Small intestine (tissue), 7 donors: ENCODE measurements around the gene KCNJ6. TPM values are rescaled to one million over a fixed set of nuclear protein-coding genes. Genes with fewer than 3 reads are reported as not detected.
A peak's percentile ranks its signal among the peaks of the same experiment; 100 is the strongest.
"Not testable (repeated sequence)": the region's sequence is repeated elsewhere in the genome, so short reads cannot be mapped to it uniquely, and the experiment has no call there.

Experiments used
- DNase-seq, 2 donors: peaks; one replicate each; pipeline versions ENCODE4 v3.0.0 to v3.0.0-alpha.2; 2013
- FAIRE-seq: peaks from 2 replicates; lab custom pipeline; 2012; peaks lifted over from hg19 to GRCh38; lab: Jason Lieb, UNC
- H3K27ac ChIP-seq, 3 donors: one replicate each; pipeline ENCODE4 v1.5.1; 2013; ENCODE audit warnings: low read length in 2 of 3, mild to moderate bottlenecking in 2 of 3, control low read depth in 1 of 3, inconsistent platforms in 1 of 3, low read depth in 1 of 3, moderate library complexity in 1 of 3
- H3K27me3 ChIP-seq, 3 donors: one replicate each; pipeline ENCODE4 v1.6.1; 2013; ENCODE audit warnings: low read length in 3 of 3, inconsistent platforms in 1 of 3; ENCODE audit not compliant: control insufficient read depth in 3 of 3, insufficient read depth in 3 of 3
- H3K36me3 ChIP-seq, 3 donors: one replicate each; pipeline ENCODE4 v1.6.1; 2013; ENCODE audit warnings: low read length in 3 of 3, inconsistent platforms in 1 of 3, low read depth in 1 of 3, mild to moderate bottlenecking in 1 of 3, moderate library complexity in 1 of 3; ENCODE audit not compliant: control insufficient read depth in 3 of 3, insufficient read depth in 2 of 3
- H3K4me1 ChIP-seq, 3 donors: one replicate each; pipeline ENCODE4 v1.6.1; 2013; ENCODE audit warnings: low read length in 2 of 3, inconsistent platforms in 1 of 3, low read depth in 1 of 3, mild to moderate bottlenecking in 1 of 3, moderate library complexity in 1 of 3; ENCODE audit not compliant: control insufficient read depth in 3 of 3, insufficient read depth in 2 of 3
- H3K4me3 ChIP-seq, 3 donors: one replicate each; pipeline ENCODE4 v1.5.1; 2013; ENCODE audit warnings: low read length in 3 of 3, control low read depth in 1 of 3, inconsistent platforms in 1 of 3, low read depth in 1 of 3, mild to moderate bottlenecking in 1 of 3, moderate library complexity in 1 of 3
- H3K9me3 ChIP-seq, 2 donors: one replicate each; pipeline ENCODE4 v1.6.1; 2013; ENCODE audit warnings: low read depth in 1 of 2, low read length in 1 of 2; ENCODE audit not compliant: control insufficient read depth in 2 of 2, insufficient read depth in 1 of 2
- WGBS, 3 donors: extraction: QIAGEN DNeasy Blood & Tissue Kit; methylation state at CpG; one replicate each; pipeline ENCODE4 v1.1.7; 2013; 5-methylcytosine and 5-hydroxymethylcytosine counted together
- polyA plus RNA-seq, 4 donors: library from polyadenylated mRNA; stranded (reverse) in 3 of 4; unstranded in 1 of 4; fragments of 200-250 nt in 3 of 4; fragments of 120-200 nt in 1 of 4; gene quantifications; one replicate each; pipeline versions ENCODE4 v1.2.1 to v1.2.3, GENCODE V29; 2013
- donor health status: healthy with polysubstance abuse.
- donor health status: control.
- donor health status: control.
- donor health status: Bipolar disorder and iron deficiency.
- donor health status: healthy.

The KCNJ6 gene
- polyA plus RNA-seq, 4 donors = under 0.01 to 0.24 (median 0.03) TPM; not detected in 1

DNA sequence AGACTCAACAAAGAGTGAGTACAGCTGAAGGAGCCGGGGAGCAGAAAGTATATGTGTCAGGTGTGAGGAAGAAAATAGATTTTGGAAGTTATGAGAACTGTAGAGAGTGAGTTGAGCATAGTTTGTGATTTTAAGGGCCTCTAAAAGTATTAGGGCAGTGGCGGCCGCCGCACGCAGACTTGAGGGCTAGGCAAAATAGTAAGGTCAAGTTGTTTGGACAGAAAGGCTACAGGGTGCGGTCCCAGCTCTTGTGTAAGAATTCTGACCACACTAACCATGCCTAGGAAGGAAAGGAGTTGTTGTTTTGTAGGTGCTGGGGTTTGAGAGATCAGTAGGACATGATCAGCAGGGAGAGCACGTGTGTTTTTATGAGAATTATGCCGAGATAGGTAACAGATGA is 327.6 kb downstream of the KCNJ6 start:
- DNase-seq, H3K4me3 ChIP-seq, H3K36me3 ChIP-seq, H3K27ac ChIP-seq, H3K4me1 ChIP-seq, H3K9me3 ChIP-seq, H3K27me3 ChIP-seq, FAIRE-seq: not testable (repeated sequence)
- 87 to 91% (median 90%) methylated on average over 7 to 8 of the region's 8 CpGs for WGBS, 3 donors

DNA sequence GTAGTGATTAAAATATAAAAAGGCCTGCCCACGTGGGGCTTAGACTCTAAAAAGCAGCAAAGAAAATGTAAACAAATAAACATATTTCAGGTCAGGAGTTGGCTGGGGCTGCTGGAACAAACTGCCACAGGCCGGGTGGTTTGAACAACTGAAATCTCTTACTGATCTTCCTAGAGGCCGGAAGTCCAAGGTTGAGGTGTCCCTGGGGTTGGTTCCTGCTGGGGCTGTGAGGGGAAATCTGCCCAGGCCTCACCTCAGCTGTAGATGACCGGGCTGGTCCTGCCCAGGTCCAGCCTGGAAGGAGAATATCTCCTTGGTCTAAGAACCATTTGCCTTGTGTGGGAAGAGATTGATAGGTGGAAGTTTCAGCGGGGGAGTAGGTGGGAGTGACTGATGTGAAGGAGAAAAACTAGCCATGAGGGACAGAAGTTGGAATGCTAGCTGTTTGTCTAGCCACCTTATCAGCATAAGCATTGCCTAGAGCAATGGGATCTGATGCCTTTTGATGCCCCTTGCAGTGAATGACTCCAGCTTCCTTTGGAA is 328.6 kb downstream of the KCNJ6 start:
- FAIRE-seq (no peak), DNase-seq (no peak)
- Histone ChIP-seq H3K27ac (no peak overlapping the region), H3K4me3 (no peak overlapping the region), H3K4me1 (no peaks in the 10 kb centered on the region), H3K27me3 (no peaks in the 10 kb centered on the region), H3K9me3 (no peaks in the 10 kb centered on the region), H3K36me3 (no peaks in the 10 kb centered on the region)
- 62 to 75% (median 66%) methylated on average over 5 of the region's 5 CpGs for WGBS, 3 donors

DNA sequence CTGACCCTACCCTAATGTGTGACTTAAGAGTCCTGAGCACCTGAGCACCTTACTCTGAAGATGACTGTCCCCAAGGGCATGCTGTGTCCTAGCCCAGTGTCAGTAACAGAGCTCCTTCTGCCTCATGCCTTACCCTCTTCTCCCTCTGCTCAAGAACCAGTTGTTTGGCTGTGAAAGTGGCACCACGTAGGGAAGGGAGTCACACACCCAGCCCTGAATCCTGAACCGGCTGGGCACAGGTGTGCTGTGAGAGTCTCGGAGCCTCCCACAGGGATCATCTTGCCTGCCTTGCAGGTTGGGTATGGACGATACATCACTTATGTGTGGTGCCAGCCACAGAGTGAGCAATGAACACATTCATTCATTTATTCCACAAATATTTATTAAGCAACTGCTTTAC is 329.1 kb downstream of the KCNJ6 start:
- Histone ChIP-seq H3K27ac (no peak overlapping the region), H3K4me1 (no peaks in the 10 kb centered on the region), H3K4me3 (no peak overlapping the region), H3K9me3 (no peaks in the 10 kb centered on the region), H3K36me3 (no peaks in the 10 kb centered on the region), H3K27me3 (no peaks in the 10 kb centered on the region)
- FAIRE-seq = no peak
- WGBS, 3 donors = 93 to 94% (median 94%) methylated on average over 4 of the region's 4 CpGs
- DNase-seq = no peak

DNA sequence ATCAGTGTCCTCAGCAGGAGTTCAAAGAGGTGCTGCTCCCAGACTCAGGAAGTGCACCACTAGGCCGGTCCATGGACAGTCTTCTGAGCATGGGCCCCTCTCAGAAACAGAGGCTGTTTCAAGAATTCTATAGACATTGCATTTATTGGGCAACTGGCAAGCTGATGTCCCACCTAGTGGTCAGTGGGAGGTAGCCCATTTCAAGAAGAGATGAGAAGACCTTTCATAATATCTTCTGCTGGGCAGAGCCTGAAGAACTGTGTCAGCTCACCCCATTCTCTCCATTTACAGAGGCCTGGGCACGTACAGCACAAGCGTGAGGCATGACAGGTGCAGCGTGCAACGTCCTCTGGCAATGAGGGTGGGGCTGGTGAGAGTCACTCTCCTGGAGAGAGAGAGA is 333.7 kb downstream of the KCNJ6 start:
- Histone ChIP-seq H3K9me3 (peaks cover 0 to 8% of the 10 kb centered on the region in 2 donors), H3K27ac (no peak overlapping the region), H3K27me3 (no peaks in the 10 kb centered on the region), H3K4me3 (no peak overlapping the region), H3K36me3 (no peaks in the 10 kb centered on the region), H3K4me1 (no peaks in the 10 kb centered on the region)
- no peak for FAIRE-seq
- DNase-seq = peak; percentile 23 to 46
- WGBS, 3 donors = 27 to 43% (median 41%) methylated on average over 5 of the region's 5 CpGs

DNA sequence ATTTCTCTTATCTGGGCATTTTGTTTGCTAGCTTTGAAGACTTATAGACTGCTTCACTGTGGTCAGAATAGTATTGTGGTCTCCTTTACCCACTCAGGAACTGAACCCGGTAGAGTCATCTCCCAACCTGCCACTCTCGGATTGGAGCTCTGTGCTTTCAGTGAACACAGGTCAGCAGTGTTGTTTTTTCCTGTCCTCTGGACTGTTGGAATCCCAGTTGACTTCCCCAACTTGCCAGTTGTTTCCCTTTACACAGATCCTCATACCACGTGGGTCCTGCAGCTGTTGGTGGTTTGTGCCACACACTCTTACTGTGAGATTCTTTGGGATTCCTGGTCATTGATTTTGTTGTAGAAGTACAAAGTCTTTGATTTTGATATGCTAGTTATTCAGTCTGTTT is 335.6 kb downstream of the KCNJ6 start:
- H3K9me3 ChIP-seq = peaks cover 0 to 10% of the 10 kb centered on the region in 2 donors
- WGBS, 3 donors = 27 to 40% (median 40%) methylated on average over 3 of the region's 3 CpGs
- H3K27ac ChIP-seq = no peak overlapping the region
- DNase-seq (no peak), FAIRE-seq (no peak)
- no peaks in the 10 kb centered on the region for H3K27me3 ChIP-seq
- H3K4me1 ChIP-seq = no peaks in the 10 kb centered on the region
- no peaks in the 10 kb centered on the region for H3K36me3 ChIP-seq
- no peak overlapping the region for H3K4me3 ChIP-seq

DNA sequence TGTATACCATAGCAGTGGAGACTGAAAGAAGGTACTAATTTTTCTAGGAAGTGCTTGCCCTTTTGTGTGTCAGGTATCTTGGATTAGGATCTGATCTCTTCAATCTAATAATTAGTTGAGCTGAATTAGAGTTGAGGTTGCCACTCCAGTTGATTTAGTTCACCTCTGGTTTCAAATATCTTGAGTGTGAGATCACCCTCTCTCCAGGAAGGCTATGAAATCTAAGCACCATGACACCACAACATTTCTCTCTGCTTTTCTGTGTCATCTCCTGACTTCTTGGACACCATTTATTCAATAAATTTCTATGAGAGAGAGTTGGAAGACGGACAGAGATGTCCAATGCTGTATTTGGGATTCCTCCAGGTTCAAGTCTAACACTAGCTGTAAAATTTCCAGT is 336.9 kb downstream of the KCNJ6 start:
- 67 to 77% (median 72%) methylated on average over 1 of the region's 1 CpG for WGBS, 3 donors

DNA sequence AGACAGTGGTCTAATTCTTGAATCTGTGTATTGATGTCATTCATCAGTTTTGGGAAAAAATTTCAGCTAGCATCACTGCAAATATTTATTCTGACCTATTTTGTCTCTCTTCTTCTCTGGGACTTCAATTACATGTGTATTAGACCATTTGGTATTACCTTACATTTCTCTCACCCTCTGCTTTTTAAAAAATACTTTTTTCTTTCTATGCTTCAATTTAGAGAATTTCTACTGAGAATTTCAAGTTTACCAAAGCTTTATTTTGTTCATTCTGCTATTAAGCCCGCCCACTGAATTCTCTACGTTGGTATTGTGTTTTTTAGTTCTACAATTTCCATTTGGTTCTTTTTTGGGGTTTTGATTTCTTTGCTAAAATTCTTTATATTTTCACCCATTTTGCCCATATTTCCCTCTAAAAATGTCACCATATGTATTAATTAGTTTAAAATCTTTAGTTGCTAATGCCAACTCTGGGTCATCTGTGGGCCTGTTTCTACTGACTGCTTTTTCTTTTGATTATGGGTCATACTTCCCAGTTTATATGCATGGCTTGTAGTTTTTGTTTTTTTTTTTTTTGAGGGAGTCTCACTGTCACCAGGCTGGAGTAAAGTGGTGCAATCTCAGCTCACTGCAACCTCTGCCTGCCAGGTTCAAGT is 337.7 kb downstream of the KCNJ6 start:
- Histone ChIP-seq H3K27ac (no peak overlapping the region), H3K4me1 (no peaks in the 10 kb centered on the region), H3K9me3 (peaks cover 0 to 10% of the 10 kb centered on the region in 2 donors), H3K4me3 (no peak overlapping the region), H3K27me3 (no peaks in the 10 kb centered on the region), H3K36me3 (no peaks in the 10 kb centered on the region)
- no peak for DNase-seq
- WGBS, 3 donors = 92 to 96% (median 93%) methylated on average over 2 of the region's 2 CpGs
- FAIRE-seq = no peak

More for the DNA sequence above, 336.9 kb downstream of the KCNJ6 start:
- peaks cover 0 to 10% of the 10 kb centered on the region in 2 donors for H3K9me3 ChIP-seq
- H3K4me1 ChIP-seq = no peaks in the 10 kb centered on the region
- H3K4me3 ChIP-seq = no peak overlapping the region
- H3K27ac ChIP-seq = no peak overlapping the region
- no peak for DNase-seq
- no peaks in the 10 kb centered on the region for H3K27me3 ChIP-seq
- no peaks in the 10 kb centered on the region for H3K36me3 ChIP-seq
- FAIRE-seq = no peak

DNA sequence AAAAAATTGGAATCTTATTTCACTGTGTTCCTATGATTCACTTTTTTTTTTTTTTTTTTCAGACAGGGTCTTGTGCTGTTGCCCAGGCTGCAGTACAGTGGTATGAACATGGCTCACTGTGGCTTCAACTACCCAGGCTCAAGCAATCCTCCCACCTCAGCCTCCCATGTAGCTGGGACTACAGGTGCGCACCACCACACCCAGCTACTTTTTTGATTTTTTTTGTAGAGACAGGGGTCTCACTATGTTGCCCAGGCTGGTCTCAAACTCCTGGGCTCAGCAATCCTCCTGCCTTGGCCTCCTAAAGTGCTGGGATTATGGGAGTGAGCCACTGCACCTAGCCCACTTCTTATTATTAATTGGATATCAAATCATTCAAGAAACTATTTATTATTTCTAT is 339.3 kb downstream of the KCNJ6 start:
- DNase-seq, H3K36me3 ChIP-seq, FAIRE-seq, H3K27me3 ChIP-seq, H3K9me3 ChIP-seq, H3K4me3 ChIP-seq, H3K27ac ChIP-seq, H3K4me1 ChIP-seq: not testable (repeated sequence)
- WGBS, 3 donors = 89 to 100% (median 100%) methylated on average over 1 of the region's 1 CpG
